GM19468 (cell line): ENCODE measurements around the gene LRSAM1.

Source experiments
- ATAC-seq: cut with Tn5 transposase; IDR thresholded peaks from one replicate; pipeline ENCODE4 v1.9.1; 2021; ENCODE audit warnings: mild to moderate bottlenecking, moderate library complexity, moderate number of reproducible peaks; ENCODE audit not compliant: unreplicated experiment; ENCODE audit errors: extremely low read depth

LRSAM1 gene

GRCh38 chr9:127491516-127491915, 40.2 kb downstream of the LRSAM1 start:
- ATAC-seq, result no peak

GRCh38 chr9:127492616-127493015, 41.3 kb downstream of the LRSAM1 start:
- ATAC-seq, result no peak

- no peak for ATAC-seq
Measured at GRCh38 chr9:127493592-127494303, 42.4 kb downstream of the LRSAM1 start.

GRCh38 chr9:127494304-127494702, 43.0 kb downstream of the LRSAM1 start:
- no peak for ATAC-seq

- ATAC-seq, result no peak
Measured at GRCh38 chr9:127495884-127496555, 44.7 kb downstream of the LRSAM1 start.

GRCh38 chr9:127496974-127497373, 45.7 kb downstream of the LRSAM1 start:
- no peak for ATAC-seq

- no peak for ATAC-seq
Measured at GRCh38 chr9:127497656-127498290, 46.5 kb downstream of the LRSAM1 start.

GRCh38 chr9:127498298-127498697, 47.0 kb downstream of the LRSAM1 start:
- ATAC-seq, result no peak

GRCh38 chr9:127500399-127500798, 49.1 kb downstream of the LRSAM1 start:
- no peak for ATAC-seq

GRCh38 chr9:127500862-127501261, 49.6 kb downstream of the LRSAM1 start:
- no peak for ATAC-seq

GRCh38 chr9:127501821-127502343, 50.6 kb downstream of the LRSAM1 start:
- no peak for ATAC-seq

- no peak for ATAC-seq
Measured at GRCh38 chr9:127502706-127503378, 51.5 kb downstream of the LRSAM1 start.

GRCh38 chr9:127503379-127503921, 52.1 kb downstream of the LRSAM1 start:
- ATAC-seq, result no peak

GRCh38 chr9:127503947-127504886, 52.9 kb downstream of the LRSAM1 start:
- no peak for ATAC-seq

GRCh38 chr9:127504887-127505251, 53.6 kb downstream of the LRSAM1 start:
- ATAC-seq, result no peak

GRCh38 chr9:127505396-127506116, 54.2 kb downstream of the LRSAM1 start:
- no peak for ATAC-seq

GRCh38 chr9:127506117-127506813, 55.0 kb downstream of the LRSAM1 start:
- ATAC-seq, result no peak
